ENCODE measurements around the gene BEST3.

GRCh38 chr12:69651922-69652321 lies 47.2 kb downstream of the BEST3 start:
- TF ChIP-seq CTCF (conservative IDR thresholded peaks at IDR 0.05; ENCODE audit: low read depth in 2 of 2) (no peak), REST (IDR thresholded peaks at IDR 0.05; ENCODE audit: unreplicated experiment) (no peak), ZNF331 (CRISPR knock-in tag; IDR thresholded peaks at IDR 0.05; ENCODE audit: low read depth) (no peak), POLR2AphosphoS5 (IDR thresholded peaks at IDR 0.05; ENCODE audit: low read depth) (no peak)

Measured in GM23338 (cell line).